Ovary (tissue), 1 donor: Measurements from ENCODE around the gene COL7A1.

Source experiments
- EP300 ChIP-seq: sonication (generic); formaldehyde crosslinking; IDR thresholded peaks from one replicate; pipeline ENCODE4 v1.6.1; 2017; ENCODE audit warnings: antibody characterized with exemption
- POLR2A ChIP-seq: fragments of 450-650 bp; IDR thresholded peaks from one replicate; pipeline ENCODE4 v1.6.1; 2017; ENCODE audit warnings: antibody characterized with exemption, mild to moderate bottlenecking, moderate library complexity

DNA sequence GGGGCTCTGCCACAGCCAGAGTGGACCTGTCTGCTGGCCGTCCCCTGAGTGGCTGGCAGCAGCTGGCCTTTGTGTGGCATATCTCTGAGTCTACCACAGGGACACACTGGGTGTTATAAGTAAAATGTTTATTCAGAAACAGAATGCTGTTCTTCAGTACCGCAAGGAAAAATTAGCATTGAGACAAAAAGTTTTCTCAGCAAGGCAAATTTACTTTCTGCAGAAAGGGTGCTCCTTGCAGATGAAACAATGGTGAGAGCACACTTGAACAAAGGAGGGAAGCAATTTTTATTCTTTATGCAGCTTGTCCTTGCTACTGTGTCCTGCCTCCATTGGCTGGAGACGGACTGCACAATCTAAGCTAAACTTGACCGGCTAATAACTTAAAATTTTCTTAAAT lies 22.4 kb upstream of the COL7A1 start:
- TF ChIP-seq EP300 (no peak), POLR2A (no peak)
